ENCODE measurements around the gene SAMD8. TPM values are rescaled to one million over a fixed set of nuclear protein-coding genes. Genes with fewer than 3 reads are reported as not detected.

The SAMD8 gene
- total RNA-seq, 1 experiment from 2014 or later = 17.1 TPM

DNA sequence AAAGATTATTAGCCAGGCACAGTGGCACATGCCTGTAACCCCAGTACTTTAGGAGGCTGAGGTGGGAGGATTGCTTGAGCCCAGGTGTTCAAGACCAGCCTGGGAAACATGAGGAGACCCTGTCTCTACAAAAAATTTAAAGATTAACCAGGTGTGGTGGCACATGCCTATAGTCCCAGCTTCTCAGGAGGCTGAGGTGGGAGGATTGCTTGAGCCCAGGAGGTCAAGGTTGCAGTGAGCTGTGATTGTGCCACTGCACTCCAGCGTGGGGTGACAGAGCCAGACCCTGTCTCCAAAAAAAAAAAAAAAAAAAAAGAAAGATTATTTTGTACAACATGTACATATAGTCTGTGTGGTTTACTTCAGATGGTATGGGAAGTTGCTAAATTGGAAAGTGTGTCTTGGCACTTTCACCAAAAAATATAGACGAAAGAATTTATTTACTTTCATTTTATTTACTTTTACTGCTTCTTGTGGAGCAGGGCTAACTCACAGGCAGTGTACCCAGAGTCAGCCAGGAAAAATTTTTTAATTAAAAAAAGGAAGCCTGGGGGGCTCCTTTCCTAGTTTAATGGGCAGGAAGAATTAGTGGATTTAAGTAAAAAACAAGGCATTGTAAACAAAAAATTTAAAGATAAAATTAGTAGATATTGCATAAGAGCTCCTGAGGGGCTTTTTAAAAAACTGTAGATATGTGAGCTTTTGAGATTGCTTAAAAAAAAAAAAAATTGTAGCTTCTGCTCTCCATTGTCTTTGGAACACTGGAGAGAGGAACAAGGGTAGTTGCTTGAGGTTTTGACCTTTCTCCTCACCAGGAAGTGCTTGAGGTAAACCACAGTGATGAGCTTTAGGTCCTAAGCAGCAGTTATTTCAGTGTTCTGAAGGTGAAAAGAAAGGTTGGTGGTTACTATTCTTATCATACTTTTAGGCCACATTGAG, 54.5 kb downstream of the SAMD8 start:
- ChIA-PET POLR2A (ENCODE audit: low non-redundant PET) (interaction anchor here (0.6 kb wide), 1 partner anchor 201 kb away, joined by 3 read pairs; no protein-coding TSS in a partner anchor), CTCF (interaction anchor here (0.7 kb wide), 1 partner anchor 22 kb away, joined by 3 read pairs; no protein-coding TSS in a partner anchor)
- no TSS peak for BruUV-seq (replicated peaks)
- no peak overlapping the region for H3K4me3 ChIP-seq (ENCODE audit: low read depth, low read length, poor library complexity, severe bottlenecking)
- intact Hi-C loops (cut with micrococcal nuclease; ENCODE audit: unreplicated experiment) = no loop called here
- H3K27ac ChIP-seq (ENCODE audit: low read depth, low read length, poor library complexity, severe bottlenecking) = no peak overlapping the region
- H3K9me3 ChIP-seq (ENCODE audit: low read depth, low read length, poor library complexity, severe bottlenecking) = no peaks in the 10 kb centered on the region
- no peaks in the 10 kb centered on the region for H3K36me3 ChIP-seq (ENCODE audit: insufficient read depth, low read length, poor library complexity, severe bottlenecking)
- H3K27me3 ChIP-seq (replicated peaks; ENCODE audit: insufficient read depth, low read depth, low read length, poor library complexity) = no peaks in the 10 kb centered on the region
- no peak for DNase-seq (ENCODE audit: low spot score)
- TF ChIP-seq, protein P1, sequence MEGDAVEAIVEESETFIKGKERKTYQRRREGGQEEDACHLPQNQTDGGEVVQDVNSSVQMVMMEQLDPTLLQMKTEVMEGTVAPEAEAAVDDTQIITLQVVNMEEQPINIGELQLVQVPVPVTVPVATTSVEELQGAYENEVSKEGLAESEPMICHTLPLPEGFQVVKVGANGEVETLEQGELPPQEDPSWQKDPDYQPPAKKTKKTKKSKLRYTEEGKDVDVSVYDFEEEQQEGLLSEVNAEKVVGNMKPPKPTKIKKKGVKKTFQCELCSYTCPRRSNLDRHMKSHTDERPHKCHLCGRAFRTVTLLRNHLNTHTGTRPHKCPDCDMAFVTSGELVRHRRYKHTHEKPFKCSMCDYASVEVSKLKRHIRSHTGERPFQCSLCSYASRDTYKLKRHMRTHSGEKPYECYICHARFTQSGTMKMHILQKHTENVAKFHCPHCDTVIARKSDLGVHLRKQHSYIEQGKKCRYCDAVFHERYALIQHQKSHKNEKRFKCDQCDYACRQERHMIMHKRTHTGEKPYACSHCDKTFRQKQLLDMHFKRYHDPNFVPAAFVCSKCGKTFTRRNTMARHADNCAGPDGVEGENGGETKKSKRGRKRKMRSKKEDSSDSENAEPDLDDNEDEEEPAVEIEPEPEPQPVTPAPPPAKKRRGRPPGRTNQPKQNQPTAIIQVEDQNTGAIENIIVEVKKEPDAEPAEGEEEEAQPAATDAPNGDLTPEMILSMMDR (conservative IDR thresholded peaks at IDR 0.05; ENCODE audit: low read depth, low read length) = no peak
- TF ChIP-seq EZH2 (IDR thresholded peaks at IDR 0.05; ENCODE audit: borderline replicate concordance, low read depth, low read length, poor library complexity, severe bottlenecking) = no peak
- no peaks in the 10 kb centered on the region for H3K4me1 ChIP-seq (ENCODE audit: insufficient read depth, low read length, poor library complexity, severe bottlenecking)

DNA sequence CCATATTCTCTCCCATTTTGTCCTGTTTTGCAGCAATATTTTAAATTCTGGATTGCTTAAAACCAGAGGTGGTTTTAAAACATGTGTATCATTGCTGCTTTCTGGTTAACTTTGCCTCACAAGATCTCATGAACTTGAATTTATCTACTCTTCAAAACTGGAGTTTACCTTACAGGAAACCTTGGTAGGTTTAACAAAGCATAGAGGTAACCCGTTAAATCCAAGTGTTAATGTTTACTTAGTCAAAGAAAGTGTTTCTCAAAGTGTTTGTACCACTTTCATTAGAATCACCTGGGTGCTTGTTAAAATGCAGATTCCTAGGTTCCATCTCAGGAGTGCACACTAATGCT, 55.1 kb downstream of the SAMD8 start:
- TF ChIP-seq EZH2 (IDR thresholded peaks at IDR 0.05; ENCODE audit: borderline replicate concordance, low read depth, low read length, poor library complexity, severe bottlenecking) = no peak
- CTCF ChIA-PET = interaction anchor here (0.7 kb wide), 1 partner anchor 22 kb away, joined by 3 read pairs; no protein-coding TSS in a partner anchor
- Histone ChIP-seq H3K27ac (ENCODE audit: low read depth, low read length, poor library complexity, severe bottlenecking) (no peak overlapping the region), H3K4me1 (ENCODE audit: insufficient read depth, low read length, poor library complexity, severe bottlenecking) (no peaks in the 10 kb centered on the region), H3K4me3 (ENCODE audit: low read depth, low read length, poor library complexity, severe bottlenecking) (no peak overlapping the region), H3K27me3 (replicated peaks; ENCODE audit: insufficient read depth, low read depth, low read length, poor library complexity) (no peaks in the 10 kb centered on the region), H3K9me3 (ENCODE audit: low read depth, low read length, poor library complexity, severe bottlenecking) (no peaks in the 10 kb centered on the region), H3K36me3 (ENCODE audit: insufficient read depth, low read length, poor library complexity, severe bottlenecking) (no peaks in the 10 kb centered on the region)
- intact Hi-C loops (cut with micrococcal nuclease; ENCODE audit: unreplicated experiment) = no loop called here
- POLR2A ChIA-PET (ENCODE audit: low non-redundant PET) = no interaction called here
- BruUV-seq (replicated peaks) = no TSS peak
- no peak for DNase-seq (ENCODE audit: low spot score)

DNA sequence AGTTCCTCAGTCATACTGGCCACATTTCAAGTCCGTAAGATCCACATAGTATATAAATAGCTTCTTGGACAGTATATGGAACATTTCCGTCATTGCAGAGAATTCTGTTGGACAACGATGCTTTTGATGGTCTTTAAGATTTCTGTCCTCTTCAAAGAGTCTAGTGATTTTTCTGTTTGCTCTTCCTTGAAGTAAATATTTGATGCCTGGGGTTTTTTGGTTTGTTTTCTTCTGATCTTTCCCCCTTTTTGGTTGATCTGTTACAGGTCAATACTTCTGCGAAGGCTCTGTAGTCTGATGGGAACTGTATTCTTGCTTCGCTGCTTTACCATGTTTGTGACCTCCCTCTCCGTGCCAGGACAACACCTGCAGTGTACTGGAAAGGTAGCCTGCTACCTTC, 56.8 kb downstream of the SAMD8 start:
- no peak overlapping the region for H3K4me3 ChIP-seq (ENCODE audit: low read depth, low read length, poor library complexity, severe bottlenecking)
- CTCF ChIA-PET = no interaction called here
- H3K4me1 ChIP-seq (ENCODE audit: insufficient read depth, low read length, poor library complexity, severe bottlenecking) = no peaks in the 10 kb centered on the region
- H3K27ac ChIP-seq (ENCODE audit: low read depth, low read length, poor library complexity, severe bottlenecking) = no peak overlapping the region
- no peaks in the 10 kb centered on the region for H3K27me3 ChIP-seq (replicated peaks; ENCODE audit: insufficient read depth, low read depth, low read length, poor library complexity)
- no peak for TF ChIP-seq EZH2 (IDR thresholded peaks at IDR 0.05; ENCODE audit: borderline replicate concordance, low read depth, low read length, poor library complexity, severe bottlenecking)
- TF ChIP-seq, protein P1 (conservative IDR thresholded peaks at IDR 0.05; ENCODE audit: low read depth, low read length) = no peak
- BruUV-seq (replicated peaks) = no TSS peak
- no peaks in the 10 kb centered on the region for H3K36me3 ChIP-seq (ENCODE audit: insufficient read depth, low read length, poor library complexity, severe bottlenecking)
- POLR2A ChIA-PET (ENCODE audit: low non-redundant PET) = no interaction called here
- H3K9me3 ChIP-seq (ENCODE audit: low read depth, low read length, poor library complexity, severe bottlenecking) = no peaks in the 10 kb centered on the region
- DNase-seq (ENCODE audit: low spot score) = no peak
- intact Hi-C loops (cut with micrococcal nuclease; ENCODE audit: unreplicated experiment) = no loop called here
